HepG2 (cell line): ENCODE results near the gene ZBP1. TPM values are rescaled to one million over a fixed set of nuclear protein-coding genes. Genes with fewer than 3 reads are reported as not detected.

Source experiments
- CENPBD1 ChIP-seq: sonication (generic); formaldehyde crosslinking; IDR thresholded peaks from 2 replicates; pipeline ENCODE4 v1.8.0; 2022; ENCODE audit warnings: missing genetic modification reagents, low read depth, mild to moderate bottlenecking, borderline replicate concordance
- E2F1 ChIP-seq: sonication (generic); formaldehyde crosslinking; IDR thresholded peaks from 2 replicates; pipeline ENCODE4 v1.5.0; 2020; ENCODE audit warnings: missing genetic modification reagents
- ESRRA ChIP-seq: sonication (generic); formaldehyde crosslinking; IDR thresholded peaks from 2 replicates; pipeline ENCODE4 v1.5.1; 2020; ENCODE audit warnings: mild to moderate bottlenecking, low read depth, missing genetic modification reagents
- FOXM1 ChIP-seq: sonication (generic); formaldehyde crosslinking; IDR thresholded peaks from 2 replicates; pipeline ENCODE4 v1.5.0; 2020; ENCODE audit warnings: missing genetic modification reagents
- JARID2 ChIP-seq: sonication (generic); formaldehyde crosslinking; IDR thresholded peaks from 2 replicates; pipeline ENCODE4 v1.8.1; 2023; ENCODE audit warnings: missing genetic modification reagents, inconsistent platforms; ENCODE audit not compliant: insufficient replicate concordance
- KDM5B ChIP-seq: sonication (generic); formaldehyde crosslinking; IDR thresholded peaks from 2 replicates; pipeline ENCODE4 v1.4.0; 2020; ENCODE audit warnings: missing genetic modification reagents, mild to moderate bottlenecking, borderline replicate concordance
- MBD4 ChIP-seq: IDR thresholded peaks from 2 replicates; pipeline ENCODE4 v1.6.1; 2012; ENCODE audit warnings: low read length, inconsistent platforms, borderline replicate concordance
- MNT ChIP-seq: fragments of 450-650 bp; IDR thresholded peaks from 2 replicates; pipeline ENCODE4 v1.6.1; 2016
- MZF1 ChIP-seq: sonication (generic); formaldehyde crosslinking; IDR thresholded peaks from 2 replicates; pipeline ENCODE4 v1.8.1; 2023; ENCODE audit warnings: mild to moderate bottlenecking, missing genetic modification reagents, borderline replicate concordance
- NFE2L2 ChIP-seq: fragments of 150-350 bp; IDR thresholded peaks from 2 replicates; pipeline ENCODE4 v1.6.1; 2014; ENCODE audit warnings: low read length
- PPARG ChIP-seq: conservative IDR thresholded peaks from 2 replicates; pipeline ENCODE4 v1.6.1; 2016; ENCODE audit warnings: missing biosample characterization, missing genetic modification reagents
- SMYD3 ChIP-seq: sonication (generic); formaldehyde crosslinking; IDR thresholded peaks from 2 replicates; pipeline ENCODE4 v1.8.1; 2023; ENCODE audit warnings: mild to moderate bottlenecking, missing genetic modification reagents
- SOX13 ChIP-seq, 3 experiments: fragments of 450-650 bp in 1 of 3; sonication (generic) in 1 of 3; formaldehyde crosslinking in 1 of 3; IDR thresholded peaks in 2 of 3; conservative IDR thresholded peaks in 1 of 3; 2 replicates each; pipeline versions ENCODE4 v1.5.0 to v1.6.1; 2016 to 2020; ENCODE audit warnings: antibody characterized with exemption in 1 of 3, mild to moderate bottlenecking in 1 of 3, missing compliant biosample characterization in 1 of 3, missing genetic modification reagents in 1 of 3, moderate library complexity in 1 of 3
- SP5 ChIP-seq: IDR thresholded peaks from 2 replicates; pipeline ENCODE4 v1.6.1; 2016; ENCODE audit warnings: low read depth, borderline replicate concordance
- ZFP91 ChIP-seq: sonication (generic); formaldehyde crosslinking; IDR thresholded peaks from 2 replicates; pipeline ENCODE4 v1.9.0; 2022; ENCODE audit warnings: missing genetic modification reagents, mild to moderate bottlenecking, borderline replicate concordance
- ZNF101 ChIP-seq: sonication (generic); formaldehyde crosslinking; IDR thresholded peaks from 2 replicates; pipeline ENCODE4 v1.4.0; 2020; ENCODE audit warnings: mild to moderate bottlenecking, low read depth, missing genetic modification reagents, borderline replicate concordance
- ZNF367 ChIP-seq: sonication (generic); formaldehyde crosslinking; IDR thresholded peaks from 2 replicates; pipeline ENCODE4 v1.4.0; 2020; ENCODE audit warnings: missing genetic modification reagents, borderline replicate concordance
- ZNF383 ChIP-seq: sonication (generic); formaldehyde crosslinking; IDR thresholded peaks from 2 replicates; pipeline ENCODE4 v1.4.0; 2020; ENCODE audit warnings: missing genetic modification reagents, mild to moderate bottlenecking, borderline replicate concordance
- ZNF432 ChIP-seq: sonication (generic); formaldehyde crosslinking; IDR thresholded peaks from 2 replicates; pipeline ENCODE4 v1.5.0; 2020; ENCODE audit warnings: missing genetic modification reagents, mild to moderate bottlenecking, borderline replicate concordance
- ZNF607 ChIP-seq: sonication (generic); formaldehyde crosslinking; IDR thresholded peaks from 2 replicates; pipeline ENCODE4 v1.5.1; 2020; ENCODE audit warnings: missing genetic modification reagents, mild to moderate bottlenecking, borderline replicate concordance
- ZNF7 ChIP-seq: IDR thresholded peaks from 2 replicates; pipeline ENCODE4 v1.6.1; 2016; ENCODE audit warnings: missing biosample characterization, missing genetic modification reagents
- ZNF704 ChIP-seq: sonication (generic); formaldehyde crosslinking; IDR thresholded peaks from 2 replicates; pipeline ENCODE4 v1.8.1; 2023; ENCODE audit warnings: mild to moderate bottlenecking, inconsistent platforms, moderate library complexity, missing genetic modification reagents, borderline replicate concordance
- ZSCAN29 ChIP-seq: sonication (generic); formaldehyde crosslinking; conservative IDR thresholded peaks from 2 replicates; pipeline ENCODE4 v1.4.0; 2020; ENCODE audit warnings: mild to moderate bottlenecking, missing genetic modification reagents
- polyA plus RNA-seq, 8 experiments: library from polyadenylated mRNA; depleted of rRNA in 3 of 8; stranded (reverse) in 7 of 8; unstranded in 1 of 8; fragments of >200 nt; fragmentation: Illumina TruSeq in 4 of 8; extraction: Trizol in 4 of 8; gene quantifications; 2 replicates each; pipeline versions ENCODE4 v1.2.1 to v1.2.3, GENCODE V29; 2011 to 2016; ENCODE audit warnings: low read depth in 4 of 8, missing spikeins in 1 of 8, mixed read lengths in 1 of 8; ENCODE audit not compliant: insufficient read depth in 1 of 8
- total RNA-seq, 5 experiments: library from RNA; depleted of rRNA; stranded (reverse); fragments of >200 nt; fragmentation: Illumina TruSeq; extraction: Trizol; gene quantifications; 2 replicates each; pipeline ENCODE4 v1.2.3, GENCODE V29; 2016; ENCODE audit warnings: low read depth in 1 of 5

Gene ZBP1
- total and polyA plus RNA-seq, 2 of the 13 experiments (the other 11 are each of a cell fraction or from before 2014, with no cell fraction given) = not detected

- TF ChIP-seq MNT = peak; percentile 46
- TF ChIP-seq NFE2L2 = no peak
- no peak for TF ChIP-seq ZFP91 (CRISPR knock-in tag)
- TF ChIP-seq ESRRA (CRISPR knock-in tag) = 0 out of 2 replicates have a peak, but pooled peaks have one; percentile 33
- TF ChIP-seq SOX13 (IDR thresholded peaks at IDR 0.05) = no peak
- no peak for TF ChIP-seq SOX13 (CRISPR knock-in tag; conservative IDR thresholded peaks at IDR 0.05 in 1 of 2, IDR thresholded peaks at IDR 0.05 in 1 of 2)
- no peak for TF ChIP-seq ZNF704 (CRISPR knock-in tag)
- 0 out of 2 replicates have a peak, but pooled peaks have one; percentile 27 for TF ChIP-seq ZNF607
- TF ChIP-seq ZNF383 (CRISPR knock-in tag) = no peak
- no peak for TF ChIP-seq SP5 (CRISPR knock-in tag)
- TF ChIP-seq CENPBD1 (CRISPR knock-in tag) = no peak
- no peak for TF ChIP-seq MZF1 (CRISPR knock-in tag)
- no peak for TF ChIP-seq FOXM1
- TF ChIP-seq ZNF367 (CRISPR knock-in tag) = no peak
- no peak for TF ChIP-seq MBD4
- TF ChIP-seq ZNF432 (CRISPR knock-in tag) = no peak
- TF ChIP-seq SMYD3 (CRISPR knock-in tag) = no peak; the same call in 1 of the 2 replicates
- TF ChIP-seq E2F1 (CRISPR knock-in tag) = no peak
- TF ChIP-seq ZNF101 = no peak
- peak; percentile 41; the same call in 1 of the 2 replicates for TF ChIP-seq KDM5B (CRISPR knock-in tag)
- no peak for TF ChIP-seq PPARG (CRISPR knock-in tag)
- no peak for TF ChIP-seq ZNF7 (CRISPR knock-in tag)
- TF ChIP-seq JARID2 (CRISPR knock-in tag) = no peak
- no peak for TF ChIP-seq ZSCAN29 (CRISPR knock-in tag)
Measured at GRCh38 chr20:57593134-57593886, 26.9 kb downstream of the ZBP1 start (continued).
